Prostate gland (tissue), 2 donors: ENCODE results near the gene SCAANT1.

ENCODE experiments used
- CTCF ChIP-seq, 4 experiments: fragments of 200-600 bp in 2 of 4; fragments of 450-650 bp in 2 of 4; sonication (generic) in 2 of 4; IDR thresholded peaks; 1 replicate in 3 of 4; 2 replicates in 1 of 4; pipeline ENCODE4 v1.5.1; 2016 to 2019; ENCODE audit warnings: antibody characterized with exemption in 4 of 4, mild to moderate bottlenecking in 2 of 4, moderate library complexity in 2 of 4
- POLR2A ChIP-seq: fragments of 450-650 bp; IDR thresholded peaks from one replicate; pipeline ENCODE4 v1.6.1; 2016; ENCODE audit warnings: antibody characterized with exemption, mild to moderate bottlenecking
- POLR2AphosphoS5 ChIP-seq: sonication (generic); formaldehyde crosslinking; IDR thresholded peaks from one replicate; pipeline ENCODE4 v1.6.1; 2017; ENCODE audit warnings: antibody characterized with exemption

- TF ChIP-seq CTCF (IDR thresholded peaks at IDR 0.05) (no peak), POLR2A (no peak), POLR2AphosphoS5 (no peak)
These were observed 19.1 kb upstream of the SCAANT1 start for GRCh38 chr3:63931290-63931689.
